Measurements from ENCODE around the gene RAB8B.

DNA sequence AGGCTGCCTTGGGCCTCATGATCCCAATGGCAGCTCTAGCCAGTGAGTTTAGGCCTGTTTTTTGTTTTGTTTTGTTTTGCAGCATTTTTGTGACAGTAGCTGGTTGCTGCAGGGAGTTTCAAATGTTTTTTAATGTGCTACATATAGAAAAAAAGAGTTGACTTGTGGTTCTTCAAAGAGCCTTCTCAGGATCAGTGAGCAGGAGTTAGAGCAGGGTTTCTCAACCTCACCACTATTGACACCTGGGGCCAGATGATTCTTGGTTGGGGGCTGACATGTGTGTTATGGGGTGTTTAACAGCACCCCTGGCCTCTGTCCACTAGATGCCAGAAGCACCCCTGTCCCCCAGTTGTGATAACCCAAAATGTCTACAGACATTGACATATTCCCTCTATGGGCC, 105.9 kb downstream of the RAB8B start:
- TF ChIP-seq, protein P1, sequence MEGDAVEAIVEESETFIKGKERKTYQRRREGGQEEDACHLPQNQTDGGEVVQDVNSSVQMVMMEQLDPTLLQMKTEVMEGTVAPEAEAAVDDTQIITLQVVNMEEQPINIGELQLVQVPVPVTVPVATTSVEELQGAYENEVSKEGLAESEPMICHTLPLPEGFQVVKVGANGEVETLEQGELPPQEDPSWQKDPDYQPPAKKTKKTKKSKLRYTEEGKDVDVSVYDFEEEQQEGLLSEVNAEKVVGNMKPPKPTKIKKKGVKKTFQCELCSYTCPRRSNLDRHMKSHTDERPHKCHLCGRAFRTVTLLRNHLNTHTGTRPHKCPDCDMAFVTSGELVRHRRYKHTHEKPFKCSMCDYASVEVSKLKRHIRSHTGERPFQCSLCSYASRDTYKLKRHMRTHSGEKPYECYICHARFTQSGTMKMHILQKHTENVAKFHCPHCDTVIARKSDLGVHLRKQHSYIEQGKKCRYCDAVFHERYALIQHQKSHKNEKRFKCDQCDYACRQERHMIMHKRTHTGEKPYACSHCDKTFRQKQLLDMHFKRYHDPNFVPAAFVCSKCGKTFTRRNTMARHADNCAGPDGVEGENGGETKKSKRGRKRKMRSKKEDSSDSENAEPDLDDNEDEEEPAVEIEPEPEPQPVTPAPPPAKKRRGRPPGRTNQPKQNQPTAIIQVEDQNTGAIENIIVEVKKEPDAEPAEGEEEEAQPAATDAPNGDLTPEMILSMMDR (IDR thresholded peaks at IDR 0.05) = no peak
- no peak for TF ChIP-seq POLR2A (IDR thresholded peaks at IDR 0.05)

Measured in testis (tissue), 2 donors.